ENCODE measurements around the gene ZNFX1. TPM values are rescaled to one million over a fixed set of nuclear protein-coding genes. Genes with fewer than 3 reads are reported as not detected.

The ZNFX1 gene
- total RNA-seq, 1 donor from 2014 or later: 10.7 TPM

DNA sequence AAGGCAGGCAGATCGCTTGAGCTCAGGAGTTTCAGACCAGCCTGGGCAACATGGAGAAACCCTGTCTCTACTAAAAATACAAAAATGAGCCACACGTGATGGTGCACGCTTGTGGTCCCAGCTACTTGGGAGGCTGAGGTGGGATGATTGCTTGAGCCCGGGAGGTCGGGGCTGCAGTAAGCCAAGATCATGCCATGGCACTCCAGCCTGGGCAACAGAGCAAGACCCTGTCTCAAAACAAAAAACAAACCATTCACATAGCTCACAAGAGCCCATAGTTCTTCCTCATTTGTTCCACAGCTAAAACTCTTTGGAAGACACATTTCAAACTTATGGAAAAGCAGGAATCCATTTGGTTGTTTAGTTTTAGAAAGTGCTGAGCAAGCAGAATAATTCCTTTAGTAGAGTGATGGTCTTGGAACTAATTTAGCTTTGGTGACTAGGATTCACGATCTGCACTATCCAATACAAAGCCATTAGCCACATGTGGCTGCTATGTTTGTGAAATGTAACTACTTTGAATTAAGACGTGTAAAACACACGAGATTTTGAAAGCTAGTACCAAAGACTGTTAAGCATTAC lies 4.1 kb downstream of the ZNFX1 start:
- Mint-ChIP-seq H3K4me1 (ENCODE audit: low read depth) (peaks cover 9% of the 10 kb centered on the region), H3K27me3 (no peaks in the 10 kb centered on the region), H3K36me3 (ENCODE audit: insufficient read depth) (peaks cover 34% of the 10 kb centered on the region), H3K4me3 (ENCODE audit: low read depth) (no peak overlapping the region), H3K27ac (no peak overlapping the region), H3K9me3 (ENCODE audit: low read depth) (peaks cover 4% of the 10 kb centered on the region)
- no peak for DNase-seq (ENCODE audit: low spot score, unreplicated experiment)
- TF ChIP-seq, protein P1, sequence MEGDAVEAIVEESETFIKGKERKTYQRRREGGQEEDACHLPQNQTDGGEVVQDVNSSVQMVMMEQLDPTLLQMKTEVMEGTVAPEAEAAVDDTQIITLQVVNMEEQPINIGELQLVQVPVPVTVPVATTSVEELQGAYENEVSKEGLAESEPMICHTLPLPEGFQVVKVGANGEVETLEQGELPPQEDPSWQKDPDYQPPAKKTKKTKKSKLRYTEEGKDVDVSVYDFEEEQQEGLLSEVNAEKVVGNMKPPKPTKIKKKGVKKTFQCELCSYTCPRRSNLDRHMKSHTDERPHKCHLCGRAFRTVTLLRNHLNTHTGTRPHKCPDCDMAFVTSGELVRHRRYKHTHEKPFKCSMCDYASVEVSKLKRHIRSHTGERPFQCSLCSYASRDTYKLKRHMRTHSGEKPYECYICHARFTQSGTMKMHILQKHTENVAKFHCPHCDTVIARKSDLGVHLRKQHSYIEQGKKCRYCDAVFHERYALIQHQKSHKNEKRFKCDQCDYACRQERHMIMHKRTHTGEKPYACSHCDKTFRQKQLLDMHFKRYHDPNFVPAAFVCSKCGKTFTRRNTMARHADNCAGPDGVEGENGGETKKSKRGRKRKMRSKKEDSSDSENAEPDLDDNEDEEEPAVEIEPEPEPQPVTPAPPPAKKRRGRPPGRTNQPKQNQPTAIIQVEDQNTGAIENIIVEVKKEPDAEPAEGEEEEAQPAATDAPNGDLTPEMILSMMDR (IDR thresholded peaks at IDR 0.05; ENCODE audit: unreplicated experiment): no peak

DNA sequence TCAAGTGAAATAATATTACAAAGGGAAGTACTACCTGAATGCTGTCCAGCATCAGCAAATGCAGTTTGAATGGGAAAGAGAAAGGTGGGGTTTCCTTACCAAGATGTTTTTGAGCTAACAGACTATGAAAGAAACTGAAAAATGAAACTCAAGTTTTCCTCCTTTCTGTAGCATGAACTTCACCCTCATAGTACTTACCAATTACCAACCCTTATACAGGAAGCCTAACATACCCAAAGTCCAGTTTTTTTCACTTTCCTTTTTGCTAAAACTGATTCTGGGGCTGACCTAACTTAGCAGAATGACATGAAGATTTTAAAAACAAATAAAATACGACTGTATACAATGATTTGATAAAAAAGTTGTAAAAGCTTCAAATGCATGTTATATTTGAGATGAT lies 5.2 kb downstream of the ZNFX1 start:
- H3K4me3 Mint-ChIP-seq (ENCODE audit: low read depth): no peak overlapping the region
- peaks cover 7% of the 10 kb centered on the region for H3K9me3 Mint-ChIP-seq (ENCODE audit: low read depth)
- no peaks in the 10 kb centered on the region for H3K27me3 Mint-ChIP-seq
- TF ChIP-seq, protein P1 (IDR thresholded peaks at IDR 0.05; ENCODE audit: unreplicated experiment): no peak
- no peak overlapping the region for H3K27ac Mint-ChIP-seq
- H3K36me3 Mint-ChIP-seq (ENCODE audit: insufficient read depth): peaks cover 37% of the 10 kb centered on the region
- H3K4me1 Mint-ChIP-seq (ENCODE audit: low read depth): peaks cover 13% of the 10 kb centered on the region
- no peak for DNase-seq (ENCODE audit: low spot score, unreplicated experiment)

DNA sequence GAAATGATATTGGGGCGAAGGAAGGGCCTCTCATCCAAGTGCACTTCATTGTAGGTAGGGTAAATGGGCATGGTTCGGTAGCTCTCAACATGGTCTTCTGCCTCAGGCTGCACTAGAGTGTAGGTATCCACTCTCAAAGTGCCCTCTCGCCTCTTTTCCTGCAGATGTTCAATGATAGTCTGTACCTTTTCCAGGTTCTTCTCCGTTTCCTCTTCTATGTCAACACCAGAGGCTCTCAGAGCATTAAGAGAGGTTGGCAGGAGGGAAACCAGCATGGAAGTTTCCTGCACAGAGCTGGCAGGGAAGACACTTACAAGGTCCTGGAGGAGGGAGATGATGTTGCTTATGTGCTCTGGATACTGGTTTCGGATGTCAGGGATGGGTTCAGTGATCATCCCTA lies 7.1 kb downstream of the ZNFX1 start:
- TF ChIP-seq, protein P1 (IDR thresholded peaks at IDR 0.05; ENCODE audit: unreplicated experiment): no peak
- Mint-ChIP-seq H3K4me1 (ENCODE audit: low read depth) (peaks cover 7% of the 10 kb centered on the region), H3K4me3 (ENCODE audit: low read depth) (no peak overlapping the region), H3K27ac (no peak overlapping the region), H3K36me3 (ENCODE audit: insufficient read depth) (peaks cover 34% of the 10 kb centered on the region), H3K27me3 (no peaks in the 10 kb centered on the region), H3K9me3 (ENCODE audit: low read depth) (peaks cover 7% of the 10 kb centered on the region)
- DNase-seq (ENCODE audit: low spot score, unreplicated experiment): no peak

DNA sequence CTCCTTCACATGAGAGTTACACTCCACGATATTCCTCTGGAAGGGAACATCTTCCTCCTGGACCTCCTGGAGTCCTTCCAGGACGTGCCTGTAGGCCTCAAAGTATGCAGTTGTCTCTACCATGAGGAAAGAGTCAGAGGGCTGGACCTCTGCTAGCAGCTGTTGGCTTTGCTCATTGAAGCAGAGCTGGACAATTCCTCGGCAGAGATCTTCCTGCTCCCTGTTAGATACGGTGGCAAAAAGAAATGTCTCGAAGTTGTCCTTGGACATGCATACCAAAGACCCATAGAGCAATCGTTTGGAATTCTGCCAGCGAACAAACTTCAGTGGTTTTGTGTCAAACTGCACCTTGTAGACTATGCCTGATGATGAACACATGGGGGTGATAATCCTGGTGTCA lies 7.7 kb downstream of the ZNFX1 start:
- Mint-ChIP-seq H3K36me3 (ENCODE audit: insufficient read depth) (peaks cover 33% of the 10 kb centered on the region), H3K27me3 (no peaks in the 10 kb centered on the region), H3K4me3 (ENCODE audit: low read depth) (no peak overlapping the region), H3K27ac (no peak overlapping the region), H3K4me1 (ENCODE audit: low read depth) (peaks cover 8% of the 10 kb centered on the region), H3K9me3 (ENCODE audit: low read depth) (peaks cover 7% of the 10 kb centered on the region)
- DNase-seq (ENCODE audit: low spot score, unreplicated experiment): no peak
- TF ChIP-seq, protein P1 (IDR thresholded peaks at IDR 0.05; ENCODE audit: unreplicated experiment): no peak

DNA sequence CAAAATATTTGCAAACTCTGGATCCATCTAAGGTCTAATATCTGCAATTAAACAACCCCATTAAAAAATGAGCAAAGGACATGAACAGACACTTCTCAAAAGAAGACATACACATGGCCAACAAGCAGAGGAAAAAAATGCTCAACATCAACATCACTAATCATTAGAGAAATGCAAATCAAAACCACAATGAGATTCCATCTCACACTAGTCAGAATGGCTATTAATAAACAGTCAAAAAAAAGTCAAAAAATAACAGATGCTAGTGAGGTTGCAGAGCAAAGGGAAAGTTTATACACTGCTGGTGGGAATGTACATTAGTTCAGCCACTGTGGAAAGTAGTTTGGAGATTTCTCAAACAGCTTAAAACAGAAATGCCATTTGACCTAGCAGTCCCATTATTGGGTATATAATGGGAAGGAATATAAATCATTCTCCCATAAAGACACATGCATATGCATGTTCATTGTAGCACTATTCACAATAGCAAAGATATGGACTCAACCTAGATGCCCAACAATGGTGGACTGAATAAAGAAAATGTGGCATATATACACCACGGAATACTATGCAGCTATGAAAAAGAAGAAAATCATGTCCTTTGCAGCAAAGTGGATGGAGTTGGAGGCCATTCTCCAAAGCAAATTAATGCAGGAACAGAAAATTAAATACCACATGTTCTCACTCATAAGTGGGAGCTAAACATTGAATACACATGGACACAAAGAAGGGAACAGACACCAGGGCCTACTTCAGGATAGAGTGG lies 9.1 kb downstream of the ZNFX1 start:
- Mint-ChIP-seq H3K9me3 (ENCODE audit: low read depth) (peaks cover 7% of the 10 kb centered on the region), H3K27ac (no peak overlapping the region), H3K27me3 (no peaks in the 10 kb centered on the region), H3K4me3 (ENCODE audit: low read depth) (no peak overlapping the region), H3K4me1 (ENCODE audit: low read depth) (peaks cover 8% of the 10 kb centered on the region), H3K36me3 (ENCODE audit: insufficient read depth) (peaks cover 39% of the 10 kb centered on the region)
- TF ChIP-seq, protein P1 (IDR thresholded peaks at IDR 0.05; ENCODE audit: unreplicated experiment): no peak
- DNase-seq (ENCODE audit: low spot score, unreplicated experiment): no peak

Measured in progenitor cell of endocrine pancreas (in vitro differentiated cells).